Measurements from ENCODE around the gene FAT2.
"Not testable (repeated sequence)": the region's sequence is repeated elsewhere in the genome, so short reads cannot be mapped to it uniquely, and the experiment has no call there.

The FAT2 gene

DNA sequence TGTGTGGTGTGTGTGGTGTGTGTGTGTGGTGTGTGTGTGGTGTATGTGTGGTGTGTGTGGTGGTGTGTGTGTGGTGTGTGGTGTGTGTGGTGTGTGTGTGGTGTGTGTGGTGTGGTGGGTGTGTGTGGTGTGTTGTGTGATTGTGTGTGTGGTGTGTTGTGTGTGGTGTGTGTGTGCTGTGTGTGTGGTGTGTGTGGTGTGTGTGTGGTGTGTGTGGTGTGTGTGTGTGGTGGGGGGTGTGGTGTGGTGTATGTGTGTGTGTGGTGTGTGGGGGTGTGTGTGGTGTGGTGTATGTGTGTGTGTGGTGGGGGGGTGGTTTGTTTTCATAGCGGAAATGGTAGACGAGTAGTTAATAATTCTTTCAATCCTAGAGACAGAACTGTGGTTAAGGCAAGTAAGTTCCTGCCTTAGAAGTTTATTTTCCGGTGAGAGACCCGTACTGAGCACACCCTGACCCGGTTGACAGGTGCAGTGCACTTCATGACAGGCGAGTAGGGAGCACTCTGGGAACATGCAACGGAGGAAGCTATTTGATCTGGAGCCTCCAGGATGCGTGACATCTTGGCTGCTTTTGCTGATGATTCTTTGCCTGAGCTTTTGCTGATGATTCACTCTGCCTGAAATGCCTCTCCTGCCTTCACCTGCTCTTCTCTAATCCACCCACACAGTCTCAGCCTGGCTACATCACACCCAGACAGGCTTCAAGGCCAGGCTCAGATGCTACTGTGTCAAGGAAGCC, 21.7 kb upstream of the FAT2 start:
- DNase-seq (ENCODE audit: low read depth in 2 of 2) = no peak

DNA sequence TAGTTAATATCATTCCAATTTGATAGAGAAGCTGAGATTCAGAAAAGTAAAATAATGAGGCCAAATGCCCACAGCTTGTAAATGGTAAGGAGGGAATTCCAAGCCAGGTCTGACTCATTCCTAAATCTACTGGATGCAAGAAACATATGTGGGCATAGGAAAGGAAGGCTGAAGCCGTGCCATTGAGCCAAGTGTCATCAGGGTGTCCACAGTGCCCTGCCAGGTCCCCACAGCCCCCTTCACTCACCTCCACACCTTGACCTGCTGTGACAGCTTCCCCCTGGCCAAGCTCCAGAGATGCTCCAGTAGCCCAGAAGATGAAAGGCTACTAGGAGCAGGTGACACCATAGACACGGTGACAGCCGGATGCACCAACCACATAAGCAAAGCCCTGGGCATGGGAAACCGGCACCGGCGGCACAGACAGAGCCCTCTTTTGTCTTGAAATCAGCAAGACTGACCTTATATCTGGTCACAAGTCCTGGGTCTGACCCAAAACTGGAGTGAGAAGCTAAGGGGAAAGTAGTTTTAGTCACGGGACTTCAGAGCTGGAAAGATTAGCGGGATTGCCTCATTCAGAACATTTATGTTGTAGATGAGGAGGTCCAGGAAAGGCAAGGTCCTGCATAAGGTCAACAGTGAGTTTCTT, 20.1 kb upstream of the FAT2 start:
- DNase-seq (ENCODE audit: low read depth in 2 of 2) = no peak

DNA sequence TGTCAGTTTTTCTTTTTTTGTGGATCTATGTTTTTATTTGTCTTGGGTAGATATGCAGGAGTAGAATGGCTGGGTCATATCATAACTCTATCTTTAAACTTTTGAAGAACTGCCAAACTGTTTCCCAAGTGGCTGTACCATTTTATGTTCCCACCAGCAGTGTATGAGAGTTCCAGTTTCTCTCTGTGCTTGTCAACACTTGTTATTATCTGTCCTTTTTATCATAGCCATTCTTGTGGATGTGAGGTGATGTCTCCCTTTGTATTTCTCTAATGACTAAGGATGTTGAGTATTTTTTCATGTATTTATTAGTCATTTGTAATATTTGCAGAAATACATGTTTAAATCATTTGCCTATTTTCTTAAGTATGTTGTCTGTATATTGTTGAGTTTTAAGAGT, 17.4 kb upstream of the FAT2 start:
- DNase-seq (ENCODE audit: low read depth in 2 of 2) = no peak

DNA sequence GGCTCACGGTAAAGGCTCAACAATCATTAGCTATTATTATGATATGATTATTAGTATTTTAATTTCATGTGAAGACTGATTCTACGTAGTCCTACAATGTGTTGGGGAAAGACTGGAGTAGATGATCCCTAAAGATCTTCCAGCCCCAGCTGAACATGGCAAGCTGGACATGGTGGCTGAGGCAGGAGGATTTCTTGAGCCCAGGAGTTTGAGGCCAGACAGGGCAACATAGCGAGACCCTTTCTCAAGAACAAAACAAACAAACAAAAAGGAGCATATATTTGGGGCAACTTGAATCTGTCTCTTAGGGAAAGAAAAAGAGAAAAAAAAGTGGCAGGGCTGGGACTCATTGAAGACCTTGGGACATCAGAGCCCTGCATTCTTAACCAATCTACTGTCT, 16.2 kb upstream of the FAT2 start:
- no peak for DNase-seq (ENCODE audit: low read depth in 2 of 2)

DNA sequence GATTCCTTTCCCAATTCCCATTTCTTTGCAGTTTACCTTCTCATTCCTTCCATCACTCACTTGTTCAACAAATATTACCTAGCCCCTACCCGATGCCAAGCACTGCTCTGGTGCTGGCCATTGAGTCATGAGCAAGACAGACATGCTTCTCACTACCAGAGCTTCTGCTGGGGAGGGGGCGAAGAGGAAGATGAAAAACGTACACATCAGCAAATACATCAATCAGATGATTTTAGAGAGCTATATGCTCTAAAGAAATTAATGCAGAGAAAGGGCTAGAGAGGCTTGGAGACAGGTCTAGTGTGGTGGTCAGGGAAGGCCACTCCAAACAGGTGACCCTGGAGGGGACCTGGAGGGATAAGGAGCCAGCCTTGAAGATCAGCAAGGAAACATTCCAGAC, 14.4 kb upstream of the FAT2 start:
- DNase-seq (ENCODE audit: low read depth in 2 of 2) = no peak

DNA sequence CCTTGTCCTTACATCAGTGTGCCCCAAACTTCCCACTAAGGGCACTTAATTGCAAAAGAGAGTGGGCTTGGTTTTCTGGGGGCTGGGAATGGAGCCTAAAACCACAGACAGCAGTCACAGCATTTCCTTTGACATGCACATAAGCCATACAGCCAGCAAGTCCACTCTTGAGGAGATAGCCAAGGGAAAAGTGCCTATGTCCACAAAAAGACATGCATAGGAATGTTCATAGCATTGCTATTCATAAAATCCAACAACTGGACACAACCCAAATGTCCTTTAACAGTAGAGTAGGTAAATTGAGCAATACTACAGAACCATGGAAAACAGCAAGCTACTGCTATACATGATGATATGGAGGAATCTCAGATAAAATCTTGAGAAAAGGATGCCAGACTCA, 11.7 kb upstream of the FAT2 start:
- no peak for DNase-seq (ENCODE audit: low read depth in 2 of 2)

DNA sequence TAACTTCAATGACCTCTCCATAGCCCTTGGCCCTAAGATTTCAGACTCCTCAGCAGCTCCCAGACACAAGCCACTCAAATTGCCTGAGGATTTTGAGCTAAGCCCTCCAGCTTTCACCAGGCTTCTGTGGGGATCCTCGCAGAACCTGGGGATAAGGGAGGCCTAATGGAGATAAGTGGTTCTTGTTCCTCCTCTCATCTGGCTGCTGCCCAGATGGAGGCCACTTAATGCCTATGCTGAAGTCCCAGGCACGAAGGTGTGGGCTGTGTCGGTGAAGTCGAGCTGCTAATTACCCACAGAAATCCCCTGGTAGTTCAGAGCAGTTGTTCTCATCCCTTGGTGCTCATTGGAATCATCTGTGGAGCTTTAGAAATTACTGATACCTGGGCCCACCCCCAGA, 10.3 kb upstream of the FAT2 start:
- DNase-seq (ENCODE audit: low read depth in 2 of 2) = no peak

DNA sequence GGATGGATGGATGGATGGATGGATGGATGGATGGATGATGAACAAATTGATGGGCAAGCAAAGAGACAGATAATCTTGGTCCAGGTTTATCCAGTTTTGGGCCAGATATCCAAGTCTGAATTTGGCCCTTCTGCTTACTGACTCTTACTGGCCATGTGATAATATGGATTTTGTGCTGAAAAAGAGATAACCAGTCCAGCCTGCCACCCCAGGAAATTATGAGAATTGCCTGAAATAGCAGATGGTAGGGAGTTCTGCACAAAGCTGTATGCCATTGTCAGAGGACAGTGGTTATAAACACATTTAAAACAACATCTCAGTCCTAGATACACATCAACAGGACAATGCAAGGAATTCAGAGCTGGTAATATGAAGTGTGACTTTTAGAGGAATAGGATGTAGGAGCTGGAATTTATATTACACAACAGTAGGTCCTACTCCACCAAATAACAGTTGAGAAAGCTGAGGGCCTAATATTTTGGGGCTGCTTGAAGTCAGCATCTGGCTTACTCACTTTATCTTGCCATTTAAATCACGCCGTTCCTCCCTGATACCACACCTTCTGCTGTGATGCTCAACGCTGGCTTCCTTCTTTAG, 9.0 kb upstream of the FAT2 start:
- no peak for DNase-seq (ENCODE audit: low read depth in 2 of 2)

DNA sequence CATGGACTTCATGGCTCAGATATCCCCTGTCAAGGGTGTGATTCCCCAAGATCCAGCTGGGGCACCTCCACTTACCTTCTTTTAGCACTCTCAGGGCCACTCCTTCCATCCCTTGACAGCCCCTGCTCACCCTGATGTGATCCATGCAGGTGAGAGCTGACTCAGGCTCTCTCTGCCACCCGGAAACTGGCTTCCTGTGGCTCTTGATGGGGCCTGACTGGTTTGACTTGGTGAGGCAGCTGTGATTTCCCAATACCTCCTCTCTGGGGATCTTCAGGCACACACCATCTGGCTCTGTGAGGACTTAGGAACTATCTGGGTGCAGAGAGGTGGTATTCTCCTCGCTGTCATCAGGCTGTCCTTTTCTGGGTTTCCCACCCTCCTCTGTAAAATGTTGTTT, 7.9 kb upstream of the FAT2 start:
- DNase-seq (ENCODE audit: low read depth in 2 of 2) = no peak

DNA sequence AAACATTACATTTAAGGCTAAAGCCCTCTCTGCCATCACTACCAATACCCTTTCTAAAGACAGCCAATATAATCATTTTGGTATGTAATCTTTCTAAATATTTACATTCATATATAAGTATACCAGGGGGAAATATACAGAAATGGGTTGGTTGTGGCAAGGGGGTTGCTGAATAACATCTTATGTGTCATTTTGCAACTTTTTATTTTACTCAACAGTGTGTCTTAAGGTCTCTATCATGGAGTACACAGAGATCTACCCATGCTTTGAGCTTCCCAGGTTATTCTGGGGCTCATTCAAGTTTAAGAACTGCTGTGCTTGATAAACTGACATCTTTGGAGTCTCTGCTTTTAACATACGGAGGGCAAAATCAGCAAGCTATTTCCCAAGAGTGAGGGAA, 7.4 kb upstream of the FAT2 start:
- no peak for DNase-seq (ENCODE audit: low read depth in 2 of 2)

DNA sequence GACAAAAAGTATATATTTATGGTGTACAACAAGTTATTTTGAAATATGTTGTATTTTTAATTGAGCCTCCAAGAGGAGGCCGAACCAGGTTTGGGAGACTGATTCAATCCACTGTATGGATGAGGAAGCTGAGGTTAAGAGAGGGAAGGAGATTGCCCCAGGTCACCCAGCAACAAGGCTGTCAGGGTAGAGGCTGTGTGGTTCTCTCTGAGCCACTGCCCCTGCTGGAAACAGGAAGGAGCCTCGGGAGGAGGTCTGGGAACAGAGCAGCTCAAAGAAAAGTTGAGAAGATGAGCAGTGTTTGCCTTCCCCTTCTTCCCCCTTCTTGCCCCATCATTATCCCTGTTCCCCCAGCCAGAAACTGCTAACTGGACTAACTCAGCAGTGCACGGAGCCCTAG, 6.6 kb upstream of the FAT2 start:
- DNase-seq (ENCODE audit: low read depth in 2 of 2) = no peak

DNA sequence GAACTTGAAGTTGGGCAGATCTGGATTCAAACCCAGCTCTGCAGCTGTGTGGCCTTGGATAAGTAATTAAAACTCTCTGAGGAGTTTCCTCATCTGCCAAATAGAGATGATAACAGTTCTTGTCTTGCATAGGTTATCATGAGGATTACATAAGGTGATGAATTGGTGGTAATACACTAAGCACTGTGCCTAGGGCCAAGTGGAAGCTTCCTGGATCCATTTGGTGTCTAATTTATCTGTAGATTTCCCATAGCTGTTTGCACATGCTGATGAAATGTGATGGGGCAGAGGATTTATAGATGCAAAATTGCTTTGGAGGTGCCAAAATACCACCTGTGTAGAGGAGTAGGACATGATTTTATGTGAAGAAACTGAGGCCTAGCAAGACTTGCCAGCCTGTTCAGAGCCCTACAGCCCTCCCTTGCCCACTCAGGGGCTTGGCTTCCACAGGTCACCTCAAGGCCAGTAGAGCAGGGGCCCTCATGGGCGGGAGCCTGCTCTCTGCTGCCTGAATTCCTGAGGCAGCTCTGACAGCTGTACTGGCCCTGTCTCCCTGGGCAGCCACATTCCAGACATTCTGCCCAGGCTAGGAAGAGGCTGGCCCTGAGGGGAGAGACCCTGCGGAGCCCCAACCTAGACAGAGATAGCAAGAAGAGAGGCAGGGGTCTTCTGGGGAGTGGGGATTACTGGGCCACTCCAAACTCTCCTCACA, 5.9 kb upstream of the FAT2 start:
- DNase-seq (ENCODE audit: low read depth in 2 of 2) = no peak

DNA sequence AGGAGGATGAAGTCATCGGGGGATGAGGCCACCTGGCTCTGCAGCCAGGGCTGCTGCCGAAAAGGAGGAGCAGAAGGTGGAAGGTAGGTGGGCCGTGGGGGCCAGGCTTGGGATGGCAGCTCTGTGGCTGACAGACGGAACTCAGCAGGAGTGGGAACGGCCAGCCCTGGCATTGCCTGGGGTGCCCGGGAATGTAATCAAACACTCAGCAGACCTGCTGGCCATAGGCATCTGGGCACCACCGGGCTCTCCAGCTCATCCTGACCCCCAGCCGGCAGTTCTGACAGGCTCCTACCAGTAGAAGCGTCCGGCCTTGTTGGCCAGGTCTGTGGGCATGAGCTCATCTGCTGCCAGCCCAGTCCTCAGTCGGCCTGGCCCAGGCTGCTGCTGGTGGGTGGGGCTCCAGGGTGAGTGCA, 4.3 kb upstream of the FAT2 start:
- DNase-seq (ENCODE audit: low read depth in 2 of 2) = no peak

DNA sequence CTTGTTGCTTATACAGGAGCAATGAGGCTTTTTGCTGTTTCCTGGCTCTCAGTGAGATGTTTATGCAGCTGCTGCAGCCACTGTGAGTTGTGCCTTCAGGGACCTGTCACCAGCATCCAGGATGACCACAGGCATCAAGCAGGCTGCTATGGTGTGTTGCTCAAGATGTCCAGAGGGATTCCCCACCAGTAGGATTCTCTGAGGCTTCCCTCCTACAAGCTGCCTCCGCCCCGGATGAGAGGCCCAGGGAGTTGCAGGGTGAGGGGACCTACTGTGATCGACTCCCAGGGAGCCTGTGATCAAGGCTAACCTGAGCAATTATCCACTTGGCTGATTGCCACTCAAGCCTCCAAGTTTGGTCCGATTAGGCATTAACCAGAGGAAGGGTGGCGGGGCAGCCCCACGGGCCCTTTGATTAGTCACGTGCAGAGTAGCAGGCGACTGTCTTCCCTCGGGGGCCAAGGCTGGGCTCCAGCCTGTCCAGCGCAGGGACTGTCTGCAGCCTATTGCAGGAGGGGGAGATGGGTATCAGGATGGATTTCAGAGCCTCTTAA, 1.8 kb upstream of the FAT2 start:
- no peak for DNase-seq (ENCODE audit: low read depth in 2 of 2)

DNA sequence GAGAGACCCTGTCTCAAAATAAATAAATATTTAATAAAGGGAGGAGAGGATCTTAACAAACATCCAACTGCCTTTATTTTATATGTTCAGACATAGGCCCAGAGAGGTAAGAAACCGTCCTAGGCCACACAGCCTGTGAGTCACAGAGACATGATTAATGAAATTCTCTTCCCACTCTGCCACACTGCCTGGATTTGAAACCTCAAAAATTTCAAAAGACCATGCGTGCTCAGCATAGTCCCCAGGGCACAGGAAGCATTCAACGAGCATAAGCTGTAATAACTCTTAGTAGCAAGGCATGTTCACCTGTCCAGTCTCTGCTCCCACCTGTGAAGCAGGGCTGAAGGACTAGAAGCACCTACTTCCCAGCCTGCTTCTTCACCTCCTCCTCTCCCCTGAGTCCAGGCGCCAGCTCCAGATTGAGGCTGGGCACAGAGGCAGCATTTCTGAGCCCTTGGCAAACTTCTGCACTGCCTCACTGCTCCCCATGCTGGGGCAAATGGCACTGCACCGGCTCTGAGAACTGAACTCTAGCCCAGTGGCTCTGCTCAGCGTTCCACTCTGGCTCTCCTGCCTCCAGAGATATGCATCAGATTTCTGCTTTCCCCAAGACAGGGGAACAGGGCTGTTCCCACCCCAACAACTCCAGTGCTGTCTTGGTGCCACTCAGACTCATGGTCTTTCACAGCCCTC, 1.1 kb downstream of the FAT2 start:
- no peak for DNase-seq (ENCODE audit: low read depth in 2 of 2)

DNA sequence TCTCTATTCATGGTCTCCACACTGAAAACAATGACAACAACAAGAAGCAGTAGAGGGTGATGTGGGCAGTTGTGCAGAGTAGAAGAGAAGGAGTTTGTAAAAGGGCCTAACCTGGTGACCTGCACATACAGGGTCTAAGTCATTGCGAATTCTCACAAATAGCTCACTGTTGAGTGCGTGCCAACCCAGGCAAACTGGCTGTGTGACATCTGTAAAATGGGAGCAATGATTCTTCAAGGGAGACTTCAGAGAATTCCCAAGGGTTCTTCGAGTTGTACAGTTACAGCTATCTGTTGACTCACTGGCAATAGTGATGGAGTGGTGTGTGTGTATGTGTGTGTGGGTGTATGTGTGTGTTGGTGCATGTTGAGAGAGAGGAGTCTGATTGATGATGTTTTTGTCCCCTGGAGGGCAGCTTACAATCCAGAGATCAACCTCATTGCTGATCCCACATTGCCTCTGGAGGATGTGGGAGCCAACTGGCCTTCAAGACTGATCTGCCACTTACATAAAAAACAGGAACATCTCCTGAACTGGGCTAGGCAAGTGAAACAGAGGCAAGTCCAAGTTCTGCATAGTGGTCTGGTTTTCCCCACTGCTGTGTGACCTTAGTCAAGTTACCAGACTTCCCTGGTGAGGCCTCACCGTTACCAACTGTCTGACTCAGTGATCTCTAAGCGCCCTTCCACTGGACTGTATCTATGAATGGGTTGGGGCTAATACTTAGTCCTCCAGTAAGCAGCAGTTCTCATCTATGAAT, 3.2 kb downstream of the FAT2 start:
- no peak for DNase-seq (ENCODE audit: low read depth in 2 of 2)

DNA sequence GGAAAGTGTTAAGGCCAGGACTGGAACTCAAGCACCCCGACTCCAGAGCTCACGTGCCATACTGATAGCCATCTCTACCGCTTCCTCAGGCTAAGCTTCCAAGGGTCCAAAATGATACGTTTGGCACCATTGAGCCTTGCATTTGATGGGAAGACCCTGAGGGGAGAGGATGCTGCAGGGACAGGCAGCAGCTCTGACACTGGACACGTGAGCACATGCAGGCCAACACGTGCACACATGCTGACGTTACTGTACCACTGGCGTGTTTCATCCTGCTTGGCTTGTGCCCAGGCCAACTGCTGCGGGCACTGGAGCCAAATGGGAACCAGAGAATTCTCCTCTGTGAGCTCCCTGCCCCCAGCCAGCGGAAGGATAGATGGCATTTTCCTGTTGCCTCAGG, 5.2 kb downstream of the FAT2 start:
- no peak for DNase-seq (ENCODE audit: low read depth in 2 of 2)

DNA sequence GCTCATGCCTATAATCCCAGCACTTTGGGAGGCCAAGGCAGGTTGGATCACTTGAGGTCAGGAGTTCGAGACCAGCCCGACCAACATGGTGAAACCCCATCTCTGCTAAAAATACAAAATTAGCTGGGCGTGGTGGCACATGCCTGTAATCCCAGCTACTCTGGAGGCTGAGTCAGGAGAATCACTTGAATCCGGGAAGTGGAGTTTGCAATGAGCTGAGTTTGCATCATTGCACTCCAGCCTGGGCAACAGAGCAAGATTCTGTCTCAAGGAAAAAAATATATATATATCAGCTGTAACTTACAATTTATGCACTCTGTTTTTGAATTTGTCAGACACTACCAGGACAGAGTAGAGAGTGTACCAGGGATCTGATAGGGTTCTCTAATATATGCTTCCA, 5.8 kb downstream of the FAT2 start:
- not testable (repeated sequence) for DNase-seq (ENCODE audit: low read depth in 2 of 2)

DNA sequence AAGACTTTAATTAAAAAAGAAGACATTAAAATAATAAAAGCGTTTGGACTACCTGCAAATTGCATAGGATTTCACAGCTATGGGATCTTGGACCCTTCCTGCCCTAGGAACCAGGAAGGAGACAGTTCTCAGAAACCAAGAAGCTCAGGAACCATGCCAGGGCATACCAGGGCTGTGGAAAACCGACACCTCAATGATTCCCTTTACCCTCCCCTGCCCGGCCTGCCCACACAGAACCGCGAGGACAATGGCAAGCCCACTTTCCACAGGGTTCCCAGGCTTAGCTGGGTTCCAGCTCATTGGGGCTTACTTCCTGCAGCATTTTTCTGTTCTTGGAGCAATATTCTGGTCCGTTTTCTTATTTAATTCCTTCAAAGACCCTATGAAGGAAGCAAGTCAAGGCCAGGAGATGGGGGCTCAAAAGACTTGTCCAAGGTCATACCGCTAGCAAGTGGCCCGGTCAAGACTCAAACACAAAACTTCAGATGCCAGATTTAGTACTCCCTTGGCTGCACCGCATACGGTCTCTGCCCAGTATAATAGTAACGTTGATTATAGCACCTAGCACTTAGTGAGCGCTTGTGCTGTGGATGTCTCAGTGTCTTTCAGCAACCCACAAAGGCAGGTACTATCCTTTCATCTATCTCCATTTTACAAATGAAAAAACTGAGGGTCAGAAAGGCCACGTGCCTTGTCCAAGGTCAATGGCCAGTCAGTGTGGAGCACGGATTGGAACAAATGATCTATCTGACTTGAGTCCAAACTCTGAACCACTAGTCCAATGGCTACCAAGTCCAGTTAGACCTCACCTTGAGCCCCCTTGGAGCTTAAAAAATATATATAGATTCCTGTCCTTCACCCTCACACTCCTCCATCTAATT, 6.8 kb downstream of the FAT2 start:
- DNase-seq (ENCODE audit: low read depth in 2 of 2) = no peak
